Esophagus squamous epithelium (tissue), 4 donors: ENCODE data around the gene HSPA4.

ENCODE experiments used
- POLR2A ChIP-seq, 4 donors: fragments of 450-650 bp; IDR thresholded peaks; one replicate each; pipeline ENCODE4 v1.6.1; 2017; ENCODE audit warnings: antibody characterized with exemption in 4 of 4, mild to moderate bottlenecking in 4 of 4, moderate library complexity in 3 of 4
- TF ChIP-seq, protein P1 (sequence below), 6 experiments: fragments of 450-650 bp in 4 of 6; fragments of 200-600 bp in 2 of 6; sonication (generic) in 2 of 6; IDR thresholded peaks; one replicate each; pipeline ENCODE4 v1.5.1; 2016 to 2019; ENCODE audit warnings: antibody characterized with exemption in 6 of 6, mild to moderate bottlenecking in 4 of 6, moderate library complexity in 4 of 6

DNA sequence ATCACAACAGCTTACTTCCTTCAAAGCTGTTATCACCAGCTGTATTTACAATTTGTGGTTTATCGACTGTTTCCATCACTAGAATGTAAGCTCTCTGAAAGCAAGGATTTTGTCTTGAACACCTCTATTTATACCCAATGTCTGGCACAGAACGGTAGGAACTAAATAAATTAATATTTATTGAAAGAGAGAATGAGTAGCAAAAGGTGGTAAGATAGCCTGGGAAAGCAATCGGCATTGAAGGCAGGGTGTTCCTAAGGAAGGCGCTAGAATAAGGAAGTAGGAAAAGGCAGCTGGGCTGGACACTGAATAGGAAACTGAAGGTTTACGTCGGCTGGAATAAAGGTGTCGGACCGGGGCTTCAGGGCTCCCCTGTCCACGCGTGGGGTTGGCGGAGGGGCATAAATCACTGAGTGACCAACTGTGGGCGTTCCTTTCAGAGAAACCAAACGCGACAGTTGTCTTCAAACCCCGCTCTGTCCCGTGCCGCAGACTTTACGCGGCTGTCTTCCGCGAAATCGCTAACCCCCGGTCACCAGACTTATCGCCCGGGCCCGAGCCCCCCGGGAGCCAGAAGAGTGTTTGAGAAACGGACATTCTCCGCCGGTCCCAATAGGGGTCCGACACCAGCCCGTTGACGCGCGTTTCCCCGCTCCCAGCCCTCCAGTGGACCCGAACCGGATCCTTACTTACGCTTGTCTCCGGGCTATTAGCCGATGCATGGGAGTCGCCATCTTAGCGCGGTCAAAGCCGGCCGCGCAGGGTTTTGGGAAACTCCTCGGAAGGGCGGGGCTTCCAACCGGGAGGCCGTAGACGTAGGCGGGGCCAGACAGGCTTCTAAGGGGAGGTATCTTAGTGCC lies 25.8 kb upstream of the HSPA4 start, which contains the start of gene ZCCHC10:
- TF ChIP-seq, protein P1, sequence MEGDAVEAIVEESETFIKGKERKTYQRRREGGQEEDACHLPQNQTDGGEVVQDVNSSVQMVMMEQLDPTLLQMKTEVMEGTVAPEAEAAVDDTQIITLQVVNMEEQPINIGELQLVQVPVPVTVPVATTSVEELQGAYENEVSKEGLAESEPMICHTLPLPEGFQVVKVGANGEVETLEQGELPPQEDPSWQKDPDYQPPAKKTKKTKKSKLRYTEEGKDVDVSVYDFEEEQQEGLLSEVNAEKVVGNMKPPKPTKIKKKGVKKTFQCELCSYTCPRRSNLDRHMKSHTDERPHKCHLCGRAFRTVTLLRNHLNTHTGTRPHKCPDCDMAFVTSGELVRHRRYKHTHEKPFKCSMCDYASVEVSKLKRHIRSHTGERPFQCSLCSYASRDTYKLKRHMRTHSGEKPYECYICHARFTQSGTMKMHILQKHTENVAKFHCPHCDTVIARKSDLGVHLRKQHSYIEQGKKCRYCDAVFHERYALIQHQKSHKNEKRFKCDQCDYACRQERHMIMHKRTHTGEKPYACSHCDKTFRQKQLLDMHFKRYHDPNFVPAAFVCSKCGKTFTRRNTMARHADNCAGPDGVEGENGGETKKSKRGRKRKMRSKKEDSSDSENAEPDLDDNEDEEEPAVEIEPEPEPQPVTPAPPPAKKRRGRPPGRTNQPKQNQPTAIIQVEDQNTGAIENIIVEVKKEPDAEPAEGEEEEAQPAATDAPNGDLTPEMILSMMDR (IDR thresholded peaks at IDR 0.05) = peak in 1 of 6 experiments; percentile 6
- TF ChIP-seq POLR2A (IDR thresholded peaks at IDR 0.05) = peak in 3 of 4 donors; percentile 21 to 70 (median 51)
